Brain microvascular endothelial cell (primary cell): ENCODE data around the gene GPC5.

Experiments used
- DNase-seq: peaks from one replicate; pipeline ENCODE4 v3.0.0-alpha.2; 2020
- H3K27ac ChIP-seq: fragments of 250-450 bp; sonication (Bioruptor Pico); 2 replicates; pipeline ENCODE4 v1.5.1; 2020; ENCODE audit warnings: mild to moderate bottlenecking, moderate library complexity
- H3K27me3 ChIP-seq: fragments of 250-450 bp; sonication (Bioruptor Pico); replicated peaks from 2 replicates; pipeline ENCODE4 v1.5.1; 2020; ENCODE audit warnings: mild to moderate bottlenecking
- H3K36me3 ChIP-seq: fragments of 250-450 bp; sonication (Bioruptor Pico); replicated peaks from 2 replicates; pipeline ENCODE4 v1.5.1; 2020; ENCODE audit warnings: mild to moderate bottlenecking
- H3K4me3 ChIP-seq: 2 replicates; pipeline ENCODE4 v1.5.1; 2011; ENCODE audit warnings: low read depth, mild to moderate bottlenecking, control low read depth, low read length, moderate library complexity
- in situ Hi-C: cut with HindIII; loops from 2 replicates; pipeline ENCODE4 v1.10.0; 2017; ENCODE audit warnings: low sequenced_read_pairs, low pct_ligation_motif_present
- TF ChIP-seq, protein P1 (sequence below): IDR thresholded peaks from 2 replicates; pipeline ENCODE4 v1.5.1; 2011; ENCODE audit warnings: low read depth, mild to moderate bottlenecking, moderate library complexity, low read length, control low read depth, inconsistent platforms; ENCODE audit errors: missing control alignments

Gene GPC5

DNA sequence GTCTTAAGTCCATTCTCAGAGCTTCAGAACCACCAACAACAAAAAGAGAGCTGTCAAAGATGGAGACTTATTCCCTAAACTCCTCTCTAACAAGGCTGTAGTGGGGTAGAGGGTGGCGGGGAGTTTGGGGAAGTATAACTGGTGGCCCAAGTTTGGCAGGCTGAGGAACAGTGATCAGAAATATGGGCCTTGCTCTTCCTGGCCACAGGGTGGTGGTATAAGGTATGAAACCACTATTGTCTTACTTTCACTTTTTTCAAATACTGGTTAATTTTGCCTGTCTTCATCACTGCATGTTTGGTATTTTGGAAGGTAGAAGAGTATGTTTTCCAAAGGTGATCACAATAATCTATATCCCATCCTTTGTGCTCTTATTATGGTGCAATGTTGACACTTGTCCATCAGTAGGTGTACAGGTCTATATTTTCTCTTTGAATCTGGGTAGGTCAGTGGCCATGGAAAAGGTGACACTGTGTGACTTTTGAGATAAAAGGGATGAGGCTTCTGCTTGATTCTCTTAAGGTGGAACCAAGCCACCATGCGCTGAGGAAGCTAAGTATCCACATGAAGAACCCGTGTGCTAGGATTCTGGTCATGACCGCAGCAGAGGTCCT is 23.2 kb upstream of the GPC5 start:
- Histone ChIP-seq H3K27me3 (no peaks in the 10 kb centered on the region), H3K36me3 (no peaks in the 10 kb centered on the region), H3K27ac (no peak overlapping the region), H3K4me3 (no peak overlapping the region)
- TF ChIP-seq, protein P1, sequence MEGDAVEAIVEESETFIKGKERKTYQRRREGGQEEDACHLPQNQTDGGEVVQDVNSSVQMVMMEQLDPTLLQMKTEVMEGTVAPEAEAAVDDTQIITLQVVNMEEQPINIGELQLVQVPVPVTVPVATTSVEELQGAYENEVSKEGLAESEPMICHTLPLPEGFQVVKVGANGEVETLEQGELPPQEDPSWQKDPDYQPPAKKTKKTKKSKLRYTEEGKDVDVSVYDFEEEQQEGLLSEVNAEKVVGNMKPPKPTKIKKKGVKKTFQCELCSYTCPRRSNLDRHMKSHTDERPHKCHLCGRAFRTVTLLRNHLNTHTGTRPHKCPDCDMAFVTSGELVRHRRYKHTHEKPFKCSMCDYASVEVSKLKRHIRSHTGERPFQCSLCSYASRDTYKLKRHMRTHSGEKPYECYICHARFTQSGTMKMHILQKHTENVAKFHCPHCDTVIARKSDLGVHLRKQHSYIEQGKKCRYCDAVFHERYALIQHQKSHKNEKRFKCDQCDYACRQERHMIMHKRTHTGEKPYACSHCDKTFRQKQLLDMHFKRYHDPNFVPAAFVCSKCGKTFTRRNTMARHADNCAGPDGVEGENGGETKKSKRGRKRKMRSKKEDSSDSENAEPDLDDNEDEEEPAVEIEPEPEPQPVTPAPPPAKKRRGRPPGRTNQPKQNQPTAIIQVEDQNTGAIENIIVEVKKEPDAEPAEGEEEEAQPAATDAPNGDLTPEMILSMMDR = peak; percentile 75
- DNase-seq = no peak
- in situ Hi-C loops = no loop called here

DNA sequence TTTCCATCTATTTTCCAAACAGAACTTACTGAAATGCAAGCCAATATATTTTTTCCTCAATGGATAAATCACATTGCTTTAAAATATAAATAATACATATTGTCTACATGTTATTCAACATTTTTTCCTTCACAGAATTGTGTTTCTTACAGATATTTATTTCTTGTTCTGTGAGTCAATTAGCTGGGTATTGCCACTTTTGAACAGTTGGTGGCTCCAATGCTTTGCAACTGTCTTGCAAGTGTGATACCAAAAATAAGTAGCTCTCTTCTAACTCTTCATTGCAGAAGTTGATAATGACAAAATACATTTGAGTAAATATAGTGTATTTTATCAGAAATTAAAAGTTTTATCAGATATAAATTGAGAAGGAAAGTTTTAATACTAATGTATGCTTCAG is 17.1 kb upstream of the GPC5 start:
- peak; percentile 11 for DNase-seq
- in situ Hi-C loops = no loop called here
- peaks cover 3% of the 10 kb centered on the region for H3K27me3 ChIP-seq
- no peak overlapping the region for H3K4me3 ChIP-seq
- TF ChIP-seq, protein P1 = peak; percentile 61
- no peaks in the 10 kb centered on the region for H3K36me3 ChIP-seq
- H3K27ac ChIP-seq = no peak overlapping the region

DNA sequence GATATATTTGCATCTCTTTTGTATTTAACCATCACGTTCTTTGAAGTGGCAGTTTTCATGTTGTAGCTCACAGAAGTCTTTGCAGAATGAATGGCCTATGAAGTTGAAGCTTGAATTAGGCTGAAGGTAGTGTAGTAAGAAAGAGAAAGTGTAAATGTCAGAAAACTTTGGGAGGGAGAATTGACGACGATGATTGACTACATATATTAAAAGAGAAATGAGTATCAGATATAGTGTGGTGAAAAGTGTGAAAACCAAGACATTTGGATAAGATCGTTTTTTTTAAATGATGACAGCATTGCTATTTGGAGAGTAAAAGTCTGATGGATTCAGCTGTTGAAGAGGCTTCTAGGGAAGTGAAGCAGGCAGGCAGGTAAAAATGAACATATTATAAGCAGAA is 14.6 kb upstream of the GPC5 start:
- TF ChIP-seq, protein P1 = no peak
- DNase-seq = no peak
- Histone ChIP-seq H3K36me3 (no peaks in the 10 kb centered on the region), H3K27me3 (peaks cover 8% of the 10 kb centered on the region), H3K4me3 (no peak overlapping the region), H3K27ac (no peak overlapping the region)
- in situ Hi-C loops = no loop called here

DNA sequence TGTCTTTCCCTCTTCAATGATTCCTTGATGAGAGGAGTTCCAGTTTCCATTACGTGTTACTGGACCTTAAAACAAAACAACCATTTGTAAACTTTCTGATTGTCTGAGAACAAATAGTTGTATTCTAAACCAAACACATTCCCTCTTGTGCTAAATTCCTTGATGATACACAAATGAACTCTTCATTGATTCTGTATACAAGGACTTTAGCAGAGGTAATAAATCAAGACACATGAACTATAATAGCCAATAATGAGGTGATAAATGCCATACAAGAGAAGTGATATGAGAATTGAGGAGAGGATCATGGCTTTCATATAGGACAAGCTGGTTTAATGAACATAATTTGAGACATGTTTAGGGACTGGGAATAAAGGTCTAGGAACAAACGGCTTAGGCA is 13.5 kb upstream of the GPC5 start:
- no peak overlapping the region for H3K4me3 ChIP-seq
- no peak for DNase-seq
- TF ChIP-seq, protein P1 = no peak

DNA sequence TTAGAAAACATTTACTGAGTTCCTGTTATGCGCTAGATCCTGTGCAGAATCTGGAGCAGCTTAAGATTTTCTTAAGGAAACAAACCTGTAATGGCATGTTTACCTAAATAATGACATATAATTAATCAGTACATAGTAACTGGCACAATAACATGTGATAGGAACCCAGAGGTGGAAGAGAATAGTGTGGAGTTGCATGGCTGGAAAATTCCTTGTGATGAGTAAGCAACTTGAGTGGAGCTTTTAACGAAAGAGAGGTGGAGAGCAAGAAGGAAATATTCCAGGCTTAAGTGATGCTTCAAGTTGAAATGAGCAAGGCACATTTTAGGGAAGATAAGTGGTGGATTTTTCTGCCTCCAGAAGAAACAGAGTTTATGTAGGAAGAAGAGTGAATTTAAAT is 9.2 kb upstream of the GPC5 start:
- TF ChIP-seq, protein P1 = no peak
- Histone ChIP-seq H3K36me3 (no peaks in the 10 kb centered on the region), H3K27ac (no peak overlapping the region), H3K4me3 (no peak overlapping the region), H3K27me3 (peaks cover 19% of the 10 kb centered on the region)
- in situ Hi-C loops = no loop called here
- DNase-seq = no peak

More for the DNA sequence above, 13.5 kb upstream of the GPC5 start:
- in situ Hi-C loops = no loop called here
- Histone ChIP-seq H3K27me3 (peaks cover 8% of the 10 kb centered on the region), H3K27ac (no peak overlapping the region), H3K36me3 (no peaks in the 10 kb centered on the region)

DNA sequence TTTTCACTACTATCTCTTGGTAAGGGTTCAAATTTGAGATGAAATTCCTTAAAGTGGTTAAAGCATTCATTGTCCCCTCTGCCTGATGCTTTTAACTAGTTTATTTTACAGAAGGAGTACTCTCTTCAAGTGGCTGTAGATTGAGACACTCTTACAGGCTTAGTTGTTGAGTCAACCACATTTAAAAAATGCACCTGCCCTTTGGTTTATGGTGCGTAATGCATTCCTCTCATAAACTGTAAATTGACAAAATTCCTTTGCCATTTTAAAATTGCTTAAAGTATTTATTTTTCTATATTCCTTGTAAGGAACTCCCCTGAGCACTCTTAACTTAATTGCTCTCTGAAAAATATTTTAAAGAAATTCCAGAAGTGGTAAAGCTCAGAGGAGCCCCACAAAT is 826 bp upstream of the GPC5 start:
- DNase-seq = no peak
- in situ Hi-C loops = no loop called here
- no peak overlapping the region for H3K4me3 ChIP-seq

More for the DNA sequence above, 826 bp upstream of the GPC5 start:
- H3K27me3 ChIP-seq = peaks cover 51% of the 10 kb centered on the region
- H3K36me3 ChIP-seq = no peaks in the 10 kb centered on the region
- H3K27ac ChIP-seq = no peak overlapping the region
- TF ChIP-seq, protein P1 = no peak
